Middle frontal gyrus (tissue), 1 donor: ENCODE results near the gene LSM6.

ENCODE experiments used
- DNase-seq: peaks from one replicate; pipeline ENCODE4 v3.0.0-alpha.2; 2015; ENCODE audit warnings: low spot score; ENCODE audit errors: extremely low spot score

LSM6 gene

GRCh38 chr4:146186041-146186440 lies 10.5 kb downstream of the LSM6 start:
- no peak for DNase-seq

- DNase-seq: no peak
These were observed 11.1 kb downstream of the LSM6 start for GRCh38 chr4:146186596-146186995.

- DNase-seq: no peak
These were observed 14.9 kb downstream of the LSM6 start for GRCh38 chr4:146190456-146190855.

GRCh38 chr4:146191766-146192458 lies 16.4 kb downstream of the LSM6 start:
- no peak for DNase-seq

- no peak for DNase-seq
These were observed 18.1 kb downstream of the LSM6 start for GRCh38 chr4:146193628-146194027.

GRCh38 chr4:146194212-146194611 lies 18.7 kb downstream of the LSM6 start:
- DNase-seq: no peak

- DNase-seq: no peak
These were observed 27.1 kb downstream of the LSM6 start for GRCh38 chr4:146202665-146203064.

- DNase-seq: no peak
These were observed 31.9 kb downstream of the LSM6 start for GRCh38 chr4:146207410-146207809.

GRCh38 chr4:146210890-146211289 lies 35.4 kb downstream of the LSM6 start:
- no peak for DNase-seq

- no peak for DNase-seq
These were observed 35.9 kb downstream of the LSM6 start for GRCh38 chr4:146211440-146211839.

- no peak for DNase-seq
These were observed 37.3 kb downstream of the LSM6 start for GRCh38 chr4:146212781-146213180.

- DNase-seq: no peak
These were observed 38.7 kb downstream of the LSM6 start, which contains the start of gene REELD1 for GRCh38 chr4:146214238-146214637. Gene REELD1, plus strand, starts transcription at chr4:146214538. Its CDS starts 2,415 bp downstream, at chr4:146216953.

GRCh38 chr4:146222313-146222712 lies 46.8 kb downstream of the LSM6 start:
- no peak for DNase-seq

- DNase-seq: no peak
These were observed 48.9 kb downstream of the LSM6 start for GRCh38 chr4:146224326-146224966.

GRCh38 chr4:146229406-146229805 lies 53.9 kb downstream of the LSM6 start:
- DNase-seq: no peak

- DNase-seq: no peak
These were observed 56.7 kb downstream of the LSM6 start for GRCh38 chr4:146232131-146232722.

GRCh38 chr4:146235654-146236177 lies 60.2 kb downstream of the LSM6 start:
- no peak for DNase-seq

GRCh38 chr4:146236216-146236615 lies 60.7 kb downstream of the LSM6 start:
- DNase-seq: no peak

- DNase-seq: no peak
These were observed 61.6 kb downstream of the LSM6 start for GRCh38 chr4:146237092-146237491.

- DNase-seq: no peak
These were observed 62.6 kb downstream of the LSM6 start for GRCh38 chr4:146238107-146238506.
